Measurements from ENCODE around the gene SCAI. TPM values are rescaled to one million over a fixed set of nuclear protein-coding genes. Genes with fewer than 3 reads are reported as not detected.

Gene SCAI
- total RNA-seq, 2 donors from 2014 or later: 6.7 to 7.6 TPM

DNA sequence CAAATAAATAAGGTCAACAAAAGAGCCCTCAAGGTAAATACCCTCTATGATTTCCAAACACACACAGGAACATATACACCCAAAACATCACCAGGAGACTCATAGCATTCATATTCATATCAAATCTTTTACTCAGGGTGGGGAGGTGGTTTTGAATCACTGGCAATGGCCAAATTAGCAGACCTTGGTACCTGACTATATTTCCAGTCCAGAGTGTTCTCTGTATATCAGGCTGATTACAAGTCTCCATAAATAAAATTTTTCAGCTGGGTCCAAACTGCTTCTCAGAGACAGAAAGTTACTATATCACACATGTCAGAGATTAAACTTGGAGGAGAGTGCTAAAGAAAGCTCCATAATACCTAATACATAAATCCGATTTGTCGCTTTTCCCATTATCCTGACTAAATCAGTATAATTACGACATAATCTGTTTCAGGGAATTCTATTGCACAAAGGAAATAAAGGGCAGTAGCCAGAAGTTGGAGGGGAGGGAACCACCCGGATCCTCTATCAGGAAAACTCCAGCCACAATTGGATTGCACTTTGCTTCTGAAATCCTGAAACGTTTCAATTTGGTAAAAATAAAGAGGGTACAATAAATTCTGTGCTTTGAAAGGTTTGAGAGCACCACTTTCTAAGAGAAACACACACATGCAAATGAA, 195.5 kb downstream of the SCAI start:
- no peaks in the 10 kb centered on the region for H3K4me1 ChIP-seq
- ATAC-seq (no peak), DNase-seq (no peak)
- WGBS, 2 donors: 71 to 75% methylated on average over 5 of the region's 5 CpGs
- TF ChIP-seq, protein P1, sequence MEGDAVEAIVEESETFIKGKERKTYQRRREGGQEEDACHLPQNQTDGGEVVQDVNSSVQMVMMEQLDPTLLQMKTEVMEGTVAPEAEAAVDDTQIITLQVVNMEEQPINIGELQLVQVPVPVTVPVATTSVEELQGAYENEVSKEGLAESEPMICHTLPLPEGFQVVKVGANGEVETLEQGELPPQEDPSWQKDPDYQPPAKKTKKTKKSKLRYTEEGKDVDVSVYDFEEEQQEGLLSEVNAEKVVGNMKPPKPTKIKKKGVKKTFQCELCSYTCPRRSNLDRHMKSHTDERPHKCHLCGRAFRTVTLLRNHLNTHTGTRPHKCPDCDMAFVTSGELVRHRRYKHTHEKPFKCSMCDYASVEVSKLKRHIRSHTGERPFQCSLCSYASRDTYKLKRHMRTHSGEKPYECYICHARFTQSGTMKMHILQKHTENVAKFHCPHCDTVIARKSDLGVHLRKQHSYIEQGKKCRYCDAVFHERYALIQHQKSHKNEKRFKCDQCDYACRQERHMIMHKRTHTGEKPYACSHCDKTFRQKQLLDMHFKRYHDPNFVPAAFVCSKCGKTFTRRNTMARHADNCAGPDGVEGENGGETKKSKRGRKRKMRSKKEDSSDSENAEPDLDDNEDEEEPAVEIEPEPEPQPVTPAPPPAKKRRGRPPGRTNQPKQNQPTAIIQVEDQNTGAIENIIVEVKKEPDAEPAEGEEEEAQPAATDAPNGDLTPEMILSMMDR (IDR thresholded peaks at IDR 0.05): no peak
- TF ChIP-seq POLR2A (IDR thresholded peaks at IDR 0.05): no peak
- H3K27me3 ChIP-seq: no peaks in the 10 kb centered on the region
- no peaks in the 10 kb centered on the region for H3K9me3 ChIP-seq
- H3K4me3 ChIP-seq: no peak overlapping the region
- intact Hi-C loops (cut with DNase I): no loop called here
- H3K36me3 ChIP-seq (replicated peaks in 1 of 2; ENCODE audit: insufficient read depth in 1 of 2, low read depth in 2 of 2): no peaks in the 10 kb centered on the region
- no peak overlapping the region for H3K27ac ChIP-seq

DNA sequence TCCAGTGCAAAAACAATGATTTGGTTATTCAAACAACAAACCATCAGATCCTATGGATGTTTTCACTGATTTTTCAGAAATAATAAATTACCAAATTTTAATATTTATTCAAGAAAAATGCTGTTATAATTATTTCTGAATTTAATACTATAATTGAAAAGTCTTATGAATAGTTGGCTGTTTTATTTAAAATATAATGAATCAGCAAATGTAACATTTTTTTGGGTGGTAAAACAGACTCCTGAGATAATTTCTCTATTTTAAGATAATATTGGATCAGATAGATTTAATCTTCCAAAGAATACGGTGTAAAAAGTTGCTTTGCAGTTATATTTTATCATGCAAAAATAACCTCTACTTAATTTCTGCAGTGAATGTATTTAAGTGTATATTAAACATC, 197.2 kb downstream of the SCAI start:
- no peak overlapping the region for H3K4me3 ChIP-seq

DNA sequence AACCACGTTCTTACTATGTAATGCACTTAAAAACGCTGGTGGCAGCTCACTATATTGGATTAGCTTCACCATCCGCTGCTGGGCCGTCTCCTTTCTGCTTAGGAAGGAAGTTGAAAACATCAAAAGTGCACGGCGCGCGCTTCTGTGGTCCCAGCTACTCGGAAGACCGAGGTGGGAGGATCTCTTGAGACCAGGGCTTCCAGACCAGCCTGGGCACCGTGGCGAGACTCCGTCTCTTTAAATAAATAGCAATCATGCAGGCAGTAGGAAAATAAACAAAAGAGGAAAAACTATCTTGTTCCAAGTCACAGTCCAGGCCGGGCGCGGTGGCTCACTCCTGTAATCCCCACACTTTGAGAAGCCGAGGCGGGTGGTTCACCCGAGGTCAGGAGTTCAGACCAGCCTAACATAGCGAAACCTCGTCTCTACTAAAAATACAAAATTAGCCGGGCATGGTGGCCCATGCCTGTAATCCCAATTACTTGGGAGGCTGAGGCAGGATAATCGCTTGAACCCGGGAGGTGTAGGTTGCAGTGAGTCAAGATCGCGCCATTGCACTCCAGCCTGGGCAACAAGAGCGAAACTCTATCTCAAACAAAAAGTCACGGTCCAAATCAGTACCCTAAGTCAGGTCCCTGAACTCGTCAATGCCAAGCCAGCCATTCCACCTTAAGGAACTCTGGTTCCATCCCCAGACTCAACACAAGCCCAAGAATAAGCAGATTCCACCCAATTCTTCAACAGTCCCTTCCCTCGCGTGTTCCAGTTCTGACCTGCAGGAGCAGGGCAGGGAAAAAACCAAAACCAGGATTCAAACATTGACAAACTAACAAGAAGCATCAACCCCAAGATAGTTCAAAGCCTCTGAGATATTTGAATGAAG, 201.4 kb downstream of the SCAI start:
- ATAC-seq (peak; percentile 13), DNase-seq (peak; percentile 53 to 66 (median 61))
- Histone ChIP-seq H3K4me1 (peaks cover 14% of the 10 kb centered on the region), H3K36me3 (replicated peaks in 1 of 2; ENCODE audit: insufficient read depth in 1 of 2, low read depth in 2 of 2) (no peaks in the 10 kb centered on the region), H3K9me3 (no peaks in the 10 kb centered on the region), H3K27me3 (no peaks in the 10 kb centered on the region), H3K27ac (peak overlapping the region; percentile 95 to 96 (median 95)), H3K4me3 (peak overlapping the region; percentile 31 to 48)
- WGBS, 2 donors: 2 to 4% methylated on average over 30 to 31 of the region's 31 CpGs
- no peak for TF ChIP-seq POLR2A (IDR thresholded peaks at IDR 0.05)
- TF ChIP-seq, protein P1 (IDR thresholded peaks at IDR 0.05): peak in 2 of 7 experiments; percentile 8 to 17
- intact Hi-C loops (cut with DNase I): no loop called here

More for the DNA sequence above, 197.2 kb downstream of the SCAI start:
- DNase-seq (no peak), ATAC-seq (no peak)
- TF ChIP-seq, protein P1 (IDR thresholded peaks at IDR 0.05): no peak
- no peak for TF ChIP-seq POLR2A (IDR thresholded peaks at IDR 0.05)
- 58 to 70% methylated on average over 1 of the region's 1 CpG for WGBS, 2 donors
- peaks cover 8% of the 10 kb centered on the region for H3K4me1 ChIP-seq
- H3K27me3 ChIP-seq: no peaks in the 10 kb centered on the region
- intact Hi-C loops (cut with DNase I): no loop called here
- no peaks in the 10 kb centered on the region for H3K9me3 ChIP-seq
- no peak overlapping the region for H3K27ac ChIP-seq
- H3K36me3 ChIP-seq (replicated peaks in 1 of 2; ENCODE audit: insufficient read depth in 1 of 2, low read depth in 2 of 2): no peaks in the 10 kb centered on the region

DNA sequence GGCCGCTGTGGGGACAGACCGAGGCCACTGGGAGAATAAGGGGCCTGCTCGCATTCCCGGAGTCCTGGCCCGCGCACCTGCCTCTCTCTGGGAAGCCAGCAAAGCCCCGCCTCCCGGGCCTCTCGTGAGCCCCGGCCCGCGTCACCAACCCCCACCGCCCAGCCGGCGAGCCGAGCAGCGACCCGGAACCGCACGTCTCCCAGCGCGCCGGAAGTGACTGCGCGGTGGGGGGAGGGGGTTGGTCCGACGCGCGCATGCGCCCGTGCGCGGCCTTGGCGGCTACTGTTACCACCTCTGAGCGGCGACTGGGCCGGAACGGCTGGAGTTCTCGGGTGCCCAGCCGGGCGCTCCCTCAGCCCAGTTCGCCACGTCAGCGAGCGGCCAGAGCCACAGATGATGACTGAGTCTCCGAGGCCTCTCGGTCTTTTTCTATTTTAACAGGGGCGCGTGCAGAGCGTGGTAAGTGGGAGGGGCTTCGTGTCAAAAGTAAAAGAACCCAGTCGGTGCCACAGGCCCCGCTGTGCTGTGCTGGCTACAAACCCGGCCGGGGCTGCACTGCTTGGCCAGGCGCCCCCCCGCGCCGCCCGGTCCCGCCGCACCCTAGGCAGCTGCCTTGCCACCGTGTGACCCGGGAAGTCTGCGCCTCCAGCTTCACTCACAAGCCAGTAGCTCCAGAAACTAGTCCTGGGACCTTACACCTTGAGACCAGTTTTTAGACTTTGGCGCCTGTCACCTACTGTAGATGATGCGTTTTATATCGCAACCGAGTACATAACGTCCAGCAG, 202.2 kb downstream of the SCAI start, which contains the start of gene GOLGA1:
Gene GOLGA1 (minus strand): TSS at position 190 of the 785 bp plus-strand sequence. CDS start 2,372 bp downstream, outside the sequence.
- peaks cover 0 to 3% of the 10 kb centered on the region in 2 donors for H3K36me3 ChIP-seq (replicated peaks in 1 of 2; ENCODE audit: insufficient read depth in 1 of 2, low read depth in 2 of 2)
- WGBS, 2 donors: 0% methylated on average over 5 to 43 of the region's 70 CpGs
- TF ChIP-seq, protein P1 (IDR thresholded peaks at IDR 0.05): no peak
- peak; percentile 95 to 98 (median 98) for TF ChIP-seq POLR2A (IDR thresholded peaks at IDR 0.05)
- no peaks in the 10 kb centered on the region for H3K9me3 ChIP-seq
- peak; percentile 97 for ATAC-seq
- peak within 1 kb of the TSS; percentile 37 to 85 for H3K4me3 ChIP-seq
- intact Hi-C loops (cut with DNase I): no loop called here
- peak; percentile 97 to 98 (median 98) for DNase-seq
- H3K4me1 ChIP-seq: peaks cover 14% of the 10 kb centered on the region
- H3K27me3 ChIP-seq: no peaks in the 10 kb centered on the region
- peak within 1 kb of the TSS; percentile 95 to 96 (median 95) for H3K27ac ChIP-seq
